ENCODE measurements around the gene BAG5. TPM values are rescaled to one million over a fixed set of nuclear protein-coding genes. Genes with fewer than 3 reads are reported as not detected.
A peak's percentile ranks its signal among the peaks of the same experiment; 100 is the strongest.
"Not testable (repeated sequence)": the region's sequence is repeated elsewhere in the genome, so short reads cannot be mapped to it uniquely, and the experiment has no call there.

BAG5 gene, protein sequence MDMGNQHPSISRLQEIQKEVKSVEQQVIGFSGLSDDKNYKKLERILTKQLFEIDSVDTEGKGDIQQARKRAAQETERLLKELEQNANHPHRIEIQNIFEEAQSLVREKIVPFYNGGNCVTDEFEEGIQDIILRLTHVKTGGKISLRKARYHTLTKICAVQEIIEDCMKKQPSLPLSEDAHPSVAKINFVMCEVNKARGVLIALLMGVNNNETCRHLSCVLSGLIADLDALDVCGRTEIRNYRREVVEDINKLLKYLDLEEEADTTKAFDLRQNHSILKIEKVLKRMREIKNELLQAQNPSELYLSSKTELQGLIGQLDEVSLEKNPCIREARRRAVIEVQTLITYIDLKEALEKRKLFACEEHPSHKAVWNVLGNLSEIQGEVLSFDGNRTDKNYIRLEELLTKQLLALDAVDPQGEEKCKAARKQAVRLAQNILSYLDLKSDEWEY
- 19.7 and 23.8 TPM in 2 replicates for total RNA-seq (2014; rRNA removed; shearing (Covaris generic))
- 18.3 and 20.9 TPM in 2 replicates for polyA plus RNA-seq (2015; cell fraction: cytosol; rRNA removed)
- polyA plus RNA-seq (2015; cell fraction: nucleus; rRNA removed), result 13.4 and 14.0 TPM in 2 replicates

DNA sequence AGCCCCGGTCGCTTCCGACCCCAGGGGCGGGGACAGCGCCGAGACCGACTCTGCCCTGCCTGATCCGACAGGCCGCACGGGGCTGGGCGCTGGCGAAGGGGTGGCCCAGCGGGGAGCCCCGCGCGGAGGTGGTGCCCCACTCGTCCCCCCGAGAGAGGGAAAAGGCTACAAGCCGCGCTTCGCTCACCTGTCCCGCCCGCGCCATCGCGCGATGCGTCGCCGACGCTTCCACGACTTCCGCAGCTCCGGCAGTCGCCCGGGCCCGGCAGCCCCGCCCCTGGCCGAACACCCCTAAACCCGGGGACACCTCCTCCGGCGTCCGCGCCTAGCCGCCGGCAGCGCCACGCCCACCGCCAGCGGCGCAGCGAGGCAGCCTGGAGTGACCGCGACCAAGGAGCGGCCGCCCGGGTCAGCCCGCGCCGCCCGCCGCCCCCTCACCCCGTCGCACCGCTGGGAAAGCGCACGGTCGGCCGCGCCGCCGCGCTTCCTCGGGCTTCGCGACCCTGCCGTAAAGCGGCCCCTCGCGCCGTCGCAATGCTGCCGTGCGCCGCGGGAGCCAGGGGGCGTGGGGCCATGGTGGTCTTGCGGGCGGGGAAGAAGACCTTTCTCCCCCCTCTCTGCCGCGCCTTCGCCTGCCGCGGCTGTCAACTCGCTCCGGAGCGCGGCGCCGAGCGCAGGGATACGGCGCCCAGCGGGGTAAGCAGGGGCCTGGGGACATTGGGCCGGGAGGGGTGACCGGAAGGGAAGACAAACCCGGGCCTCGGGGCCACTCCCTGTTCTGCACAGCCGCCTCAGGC lies at the start of gene BAG5, which contains the start of gene COA8:
Gene BAG5, minus strand, starts transcription at position 229 of the 797 bp plus-strand sequence. CDS start 1,493 bp downstream, outside the sequence.
Gene COA8, plus strand, starts transcription at position 532 of the 797 bp plus-strand sequence. Its CDS starts 42 bp downstream, at position 574.
- DNase-seq (ENCODE audit: low read depth), result peak; percentile 78

DNA sequence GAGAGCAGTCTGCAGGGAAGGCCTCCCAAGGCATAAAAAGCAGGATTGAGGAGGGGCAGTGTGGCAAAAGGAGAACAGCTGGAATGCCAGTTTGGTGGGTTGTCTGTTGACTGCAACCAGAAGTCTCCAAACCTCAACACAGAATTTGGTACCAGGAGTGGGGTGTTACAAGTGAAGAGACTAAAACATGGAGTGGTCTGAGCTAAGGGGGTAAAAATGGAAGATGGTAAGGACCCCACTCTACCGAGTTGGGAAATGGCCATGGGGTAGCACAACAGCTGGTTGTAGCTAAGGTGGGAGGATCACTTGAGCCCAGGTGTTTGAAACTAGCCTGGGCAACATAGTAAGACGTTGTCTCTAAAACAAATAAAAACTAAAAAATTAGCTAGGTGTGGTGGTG lies 48.8 kb upstream of the BAG5 start:
- DNase-seq (ENCODE audit: low read depth), result no peak

DNA sequence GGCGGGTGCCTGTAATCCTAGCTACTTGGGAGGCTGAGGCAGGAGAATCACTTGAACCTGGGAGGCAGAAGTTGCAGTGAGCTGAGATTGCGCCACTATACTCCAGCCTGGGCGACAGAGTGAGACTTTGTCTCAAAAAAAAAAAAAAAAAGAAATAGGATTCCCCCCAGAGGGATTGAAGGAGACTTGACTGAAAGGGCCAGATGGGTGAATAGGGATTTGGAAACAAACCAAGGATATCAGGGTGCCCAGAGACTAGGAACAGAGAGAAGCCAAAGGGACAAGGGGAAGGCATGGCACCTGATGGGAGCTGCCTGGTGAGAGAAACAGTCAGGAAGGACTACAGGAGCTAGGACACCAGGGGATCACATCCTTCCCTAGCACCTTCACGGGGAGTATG lies 46.6 kb upstream of the BAG5 start:
- DNase-seq (ENCODE audit: low read depth), result not testable (repeated sequence)

GRCh38 chr14:103607822-103608221 lies 45.4 kb upstream of the BAG5 start:
- no peak for DNase-seq (ENCODE audit: low read depth)

DNA sequence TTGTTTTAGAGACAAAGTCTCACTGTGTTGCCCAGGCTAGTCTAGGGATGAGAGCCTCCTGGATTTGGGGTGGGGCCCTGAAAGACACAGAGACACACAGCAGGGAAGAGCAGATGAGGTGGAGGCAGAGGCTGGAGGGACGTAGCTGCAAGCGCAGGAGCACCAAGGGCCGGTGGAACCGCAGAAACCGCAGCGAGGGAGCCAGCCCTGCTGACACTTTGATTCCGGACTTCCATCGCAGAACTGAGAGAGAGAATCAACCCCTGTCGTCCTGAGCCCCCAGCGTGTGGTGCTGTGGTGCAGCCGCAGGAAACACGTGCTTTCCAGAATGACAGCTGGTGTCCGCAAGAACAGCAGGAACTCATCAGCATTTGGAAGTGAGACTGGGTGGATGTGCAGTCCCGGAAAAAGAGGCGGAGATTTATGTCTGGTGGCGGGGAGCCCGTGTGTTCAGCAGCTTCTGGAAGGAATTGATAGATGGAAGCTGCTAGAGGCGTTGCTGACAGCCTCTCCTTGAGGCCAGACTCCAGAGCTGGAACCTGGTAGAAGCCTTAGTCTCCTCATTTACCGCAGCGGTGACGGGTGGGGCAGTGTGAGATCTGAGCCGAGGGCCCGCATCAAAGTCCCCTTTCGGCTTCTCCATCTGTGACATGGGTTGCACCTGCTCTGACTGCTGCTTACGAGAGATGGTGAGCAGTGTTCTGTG lies 44.7 kb upstream of the BAG5 start:
- DNase-seq (ENCODE audit: low read depth), result peak; percentile 91

GRCh38 chr14:103604620-103605019 lies 42.2 kb upstream of the BAG5 start:
- DNase-seq (ENCODE audit: low read depth), result no peak

- no peak for DNase-seq (ENCODE audit: low read depth)
Measured at GRCh38 chr14:103600503-103600902, 38.0 kb upstream of the BAG5 start.

DNA sequence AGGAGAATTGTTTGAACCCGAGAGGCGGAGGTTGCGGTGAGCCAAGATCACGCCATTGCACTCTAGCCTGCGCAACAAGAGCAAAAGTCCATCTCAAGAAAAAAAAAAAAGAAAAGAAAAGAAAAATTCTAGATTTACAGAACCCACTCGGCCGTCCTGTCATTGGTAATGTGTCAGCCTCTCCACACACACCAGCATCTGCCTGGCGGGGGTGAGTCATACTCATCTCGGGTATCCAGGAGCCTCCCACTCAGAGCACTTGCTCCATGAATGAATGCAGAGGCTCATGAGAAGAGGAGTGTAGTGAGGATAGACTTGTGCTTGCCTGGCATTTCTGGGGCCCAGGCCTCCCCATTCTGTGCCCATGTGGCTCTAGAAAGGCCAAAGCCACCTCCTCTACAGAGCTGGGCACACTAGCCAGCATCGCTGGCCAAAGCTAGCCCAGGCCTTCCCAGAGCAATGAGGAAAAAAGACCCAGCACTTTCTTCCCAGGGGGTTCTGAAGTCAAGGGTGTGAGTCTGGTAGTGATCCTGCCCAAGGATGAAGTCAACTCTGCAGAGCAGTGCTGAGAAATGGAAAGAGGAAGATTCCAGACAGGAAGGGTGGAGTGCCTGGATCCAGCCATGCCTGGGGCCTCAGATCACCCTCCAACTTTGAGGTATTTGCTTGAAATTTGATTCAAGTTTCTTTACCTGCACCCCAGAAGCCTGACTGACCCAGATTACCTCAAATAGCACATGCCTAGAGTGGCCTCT lies 35.3 kb upstream of the BAG5 start:
- DNase-seq (ENCODE audit: low read depth), result peak; percentile 92

DNA sequence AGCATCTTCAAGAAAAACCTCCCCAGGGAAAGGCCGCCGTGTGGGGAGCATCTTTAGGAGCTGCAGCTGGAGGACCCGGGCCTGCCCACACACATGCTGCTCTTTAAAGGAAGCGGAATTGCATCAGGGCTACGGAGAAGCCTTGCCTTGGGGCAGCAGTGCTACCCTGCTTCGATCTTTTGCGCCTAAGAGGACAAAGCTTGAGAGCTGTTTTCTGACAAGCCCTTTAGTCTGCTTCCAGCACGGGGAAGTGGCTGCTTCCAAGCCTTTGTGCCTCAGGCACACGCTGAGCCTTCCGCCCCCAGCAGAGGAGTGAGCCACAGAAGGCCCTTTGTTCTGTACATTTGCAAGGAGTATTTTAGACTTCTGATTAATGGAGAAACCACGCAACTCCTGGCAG lies 31.8 kb upstream of the BAG5 start:
- DNase-seq (ENCODE audit: low read depth), result peak; percentile 86

DNA sequence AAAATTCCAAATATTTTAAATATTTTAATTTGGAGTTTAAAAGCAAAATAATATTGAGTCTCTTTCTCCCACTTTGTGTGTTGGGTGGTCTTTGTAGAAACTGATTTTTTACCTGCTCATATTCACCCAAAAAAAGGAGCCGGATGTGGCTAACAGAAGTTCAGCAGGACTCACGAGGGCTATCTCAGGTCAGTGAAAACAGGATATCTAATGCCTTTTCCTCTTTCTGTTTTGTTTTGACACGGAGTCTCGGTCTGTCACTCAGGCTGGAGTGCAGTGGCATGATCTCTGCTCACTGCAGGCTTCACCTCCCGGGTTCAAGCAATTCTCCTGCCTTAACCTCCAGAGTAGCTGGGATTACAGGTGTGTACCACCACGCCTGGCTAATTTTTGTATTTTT lies 31.1 kb upstream of the BAG5 start:
- no peak for DNase-seq (ENCODE audit: low read depth)

DNA sequence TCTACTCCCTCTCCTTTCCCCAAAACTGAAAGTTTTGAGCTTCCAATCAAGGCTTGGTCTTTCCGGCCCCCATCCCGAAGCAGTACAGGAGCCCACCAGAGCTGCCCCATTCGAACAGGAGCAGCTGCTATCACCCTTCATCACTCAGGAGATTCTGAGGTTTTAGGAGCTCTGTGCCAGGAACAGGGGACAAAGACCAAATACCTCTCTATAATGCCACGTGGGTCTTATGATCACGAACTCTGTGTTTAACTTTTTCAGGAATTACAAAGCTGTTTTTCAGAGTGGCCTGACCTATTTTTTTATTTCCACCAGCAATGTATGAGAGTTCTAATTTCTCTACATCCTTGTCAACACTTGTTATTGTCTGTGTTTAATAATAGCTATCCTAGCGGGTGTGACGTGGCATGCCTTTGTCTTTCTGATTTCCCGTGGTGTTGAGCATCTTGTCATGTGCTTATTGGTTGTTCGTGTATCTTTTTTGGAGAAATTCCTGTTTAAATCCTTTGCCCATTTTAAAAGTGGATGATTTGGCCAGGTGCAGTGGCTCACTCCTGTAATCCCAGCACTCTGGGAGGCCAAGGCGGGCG lies 22.0 kb upstream of the BAG5 start:
- no peak for DNase-seq (ENCODE audit: low read depth)

DNA sequence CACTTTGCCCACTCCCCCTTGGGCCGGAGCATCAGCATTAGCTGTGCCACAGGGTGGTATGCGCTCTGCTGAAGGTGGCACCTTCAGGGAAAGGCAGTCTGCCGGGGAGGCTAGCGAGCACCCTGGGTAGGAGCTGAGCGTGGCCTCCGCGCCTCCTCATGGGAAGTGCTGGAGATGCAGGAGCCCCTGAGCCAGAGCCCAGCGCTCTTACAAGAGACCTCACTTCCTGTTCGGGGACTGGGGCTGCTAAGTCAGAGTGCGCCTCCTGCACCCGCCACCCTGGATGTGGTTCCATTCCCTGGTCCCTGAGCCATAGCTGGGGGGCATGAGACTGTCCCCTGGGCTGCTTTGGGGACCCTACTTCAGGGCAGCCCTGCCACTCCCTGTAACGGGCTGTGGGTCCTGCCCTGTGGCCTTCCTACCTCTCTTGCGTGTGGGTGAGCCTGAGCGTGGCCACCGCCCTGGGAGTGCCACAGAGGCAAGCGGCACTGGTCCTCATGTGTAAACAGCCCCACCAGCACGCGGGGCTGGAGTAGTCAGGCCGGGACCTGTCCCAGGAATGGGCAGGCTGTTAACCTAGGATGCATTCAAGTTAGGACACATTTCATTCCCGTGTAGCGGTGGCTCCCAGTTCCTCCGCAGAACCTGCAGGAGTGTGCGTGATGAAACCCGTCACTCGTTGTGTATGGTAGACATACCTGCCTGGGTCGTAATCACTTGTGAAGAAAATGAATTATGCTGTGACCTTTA lies 19.7 kb upstream of the BAG5 start:
- DNase-seq (ENCODE audit: low read depth), result no peak

DNA sequence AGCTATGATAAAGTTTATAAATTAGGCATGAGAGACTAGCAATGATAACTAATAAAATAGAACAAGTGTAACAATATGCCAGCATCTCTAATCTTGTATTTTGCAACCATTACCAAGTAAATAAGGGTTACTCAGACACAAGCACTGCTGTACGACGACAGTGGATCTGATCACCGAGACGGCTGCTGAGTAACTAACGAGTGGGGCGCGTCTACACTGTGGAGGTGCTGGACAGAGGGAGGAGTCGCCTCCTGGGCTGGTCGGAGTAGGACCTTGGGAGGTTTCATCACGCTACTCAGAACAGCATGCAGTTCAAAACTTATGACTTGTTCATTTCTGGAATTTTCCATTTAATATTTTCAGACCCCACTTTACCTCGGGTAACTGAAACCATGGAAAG lies 18.7 kb upstream of the BAG5 start:
- no peak for DNase-seq (ENCODE audit: low read depth)

DNA sequence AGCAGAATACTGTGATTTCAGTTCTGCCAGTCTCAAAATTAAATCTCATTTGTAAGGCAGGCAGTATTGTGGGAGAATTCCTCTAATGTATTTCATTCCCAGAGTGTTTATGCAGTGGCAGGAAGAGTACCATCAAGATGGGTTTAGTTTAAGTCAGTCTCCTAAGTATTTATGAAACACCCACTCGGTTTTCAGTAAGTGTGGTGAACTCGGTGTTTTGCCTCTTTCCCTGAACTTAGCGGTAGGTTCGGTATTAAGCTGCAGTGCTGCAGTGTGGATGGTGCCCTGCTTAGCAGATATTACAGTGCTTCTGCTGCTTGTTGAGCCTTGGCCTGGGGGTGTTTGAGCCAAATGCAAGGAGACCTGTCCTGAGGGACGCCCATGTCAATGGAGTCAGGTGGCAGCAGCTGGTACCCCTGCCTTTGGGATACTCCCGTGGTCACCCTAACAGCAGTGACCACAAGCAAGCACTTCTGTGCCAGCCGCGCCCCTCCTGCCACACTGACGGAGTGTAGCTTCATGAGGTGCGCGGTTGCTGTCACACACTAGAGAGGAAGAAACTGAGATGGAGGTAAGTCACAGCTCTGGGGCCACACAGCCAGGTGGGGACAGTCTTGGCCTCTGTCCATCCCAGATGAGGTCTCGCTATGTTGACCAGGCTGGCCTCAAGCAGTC lies 16.1 kb upstream of the BAG5 start:
- no peak for DNase-seq (ENCODE audit: low read depth)

DNA sequence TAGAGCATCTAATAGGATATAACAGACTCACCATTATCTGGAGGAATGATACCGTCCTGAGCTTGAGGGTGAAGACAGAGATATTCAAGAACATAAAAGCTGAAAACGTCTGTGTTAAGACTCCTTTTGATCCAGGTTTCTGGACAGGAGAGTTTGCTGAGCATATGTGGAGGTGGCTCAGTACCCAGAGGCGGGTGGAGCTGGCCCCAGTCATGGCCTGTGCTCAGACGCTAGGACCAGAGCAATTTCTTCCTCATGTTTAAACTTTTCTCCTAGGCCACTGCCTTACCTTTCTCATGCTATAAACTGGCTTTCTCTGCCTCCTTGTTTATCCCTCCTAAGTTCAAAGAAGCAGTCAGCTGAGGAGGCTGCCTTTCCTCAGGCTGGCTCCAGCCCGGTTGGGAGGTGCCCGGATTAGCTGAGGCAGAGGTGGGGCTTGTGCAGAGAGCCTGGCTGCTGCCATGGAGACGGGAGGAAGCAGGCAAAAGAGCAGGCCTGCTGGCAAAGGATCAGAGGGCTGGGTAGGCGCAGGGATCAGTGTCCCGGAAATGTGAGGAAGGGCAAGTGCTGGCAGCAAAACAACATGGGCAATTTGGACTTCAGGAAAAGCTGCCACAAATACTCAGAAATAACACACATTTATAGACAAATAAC lies 14.0 kb upstream of the BAG5 start:
- DNase-seq (ENCODE audit: low read depth), result peak; percentile 90

DNA sequence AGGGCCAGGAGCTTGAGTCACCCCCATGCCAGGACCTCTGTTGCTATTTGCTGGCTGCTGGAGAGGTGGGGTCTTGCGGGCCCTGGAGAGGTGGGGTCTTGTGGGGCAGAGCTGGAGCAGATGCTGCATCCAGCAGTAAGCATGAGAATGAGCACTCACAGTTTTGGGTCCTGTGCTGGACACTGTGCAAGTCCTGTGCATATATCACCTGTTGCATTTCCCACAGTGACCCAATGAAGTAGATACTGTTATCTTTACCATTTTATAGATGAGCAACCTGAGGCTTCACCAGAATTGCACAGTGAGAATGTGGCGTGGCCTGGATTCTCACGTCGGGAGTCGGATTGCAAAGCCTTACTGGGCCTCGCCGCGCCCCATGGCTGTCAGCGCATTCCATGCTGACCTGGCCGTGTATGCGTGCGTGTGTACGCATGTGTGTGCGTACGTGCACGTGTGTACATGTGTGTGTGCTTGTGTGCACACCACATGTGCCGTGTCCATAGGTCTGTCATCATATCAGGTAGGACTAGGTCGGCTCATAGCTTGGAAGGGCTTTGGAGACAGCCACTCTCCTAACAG lies 12.3 kb upstream of the BAG5 start:
- DNase-seq (ENCODE audit: low read depth), result no peak

DNA sequence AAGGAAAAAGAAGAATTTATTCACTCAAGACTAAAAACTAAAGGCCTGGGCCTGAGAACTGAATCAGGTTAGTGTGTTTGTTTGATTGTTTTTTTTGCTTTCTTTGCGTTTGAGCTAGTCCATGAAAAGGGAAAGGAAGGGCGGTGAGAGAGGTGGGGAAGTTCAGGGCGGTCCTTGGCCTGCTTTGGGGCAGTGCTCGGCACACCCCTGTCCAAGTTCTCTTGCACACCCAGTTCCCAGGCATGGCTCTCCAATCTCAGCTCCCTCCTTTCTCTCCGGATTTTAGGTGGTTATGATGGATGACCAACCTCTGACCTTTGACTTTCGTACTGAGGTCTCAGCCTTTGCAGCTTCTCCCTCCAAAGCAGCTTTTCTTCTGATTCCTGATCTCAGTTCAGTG lies 11.6 kb upstream of the BAG5 start:
- DNase-seq (ENCODE audit: low read depth), result no peak

DNA sequence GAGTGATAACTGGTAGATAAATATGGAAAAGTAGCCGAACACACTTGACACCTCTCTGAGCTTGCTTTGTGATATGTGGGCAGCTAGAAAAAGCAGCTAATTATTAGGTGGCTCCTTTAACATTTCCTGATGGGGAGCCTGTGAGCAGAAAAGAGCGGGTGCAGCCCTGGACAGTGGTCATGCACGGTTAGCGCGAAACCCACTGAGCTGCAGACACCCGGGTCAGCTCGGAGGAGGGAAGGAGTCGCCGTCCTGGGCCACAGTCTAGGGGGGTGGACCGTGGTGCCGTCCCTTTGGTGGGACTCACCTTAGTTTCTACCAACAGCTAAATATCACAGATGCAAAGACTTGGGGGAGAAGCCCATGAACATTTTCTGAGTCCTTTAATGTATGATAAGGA lies 7.0 kb upstream of the BAG5 start:
- DNase-seq (ENCODE audit: low read depth), result no peak
